ENCODE data around the gene ORM2.

GRCh38 chr9:114356792-114357191, 27.1 kb downstream of the ORM2 start:
- TF ChIP-seq CTCF (conservative IDR thresholded peaks at IDR 0.05; ENCODE audit: low read depth, low read length) (no peak), CHD1 (IDR thresholded peaks at IDR 0.05; ENCODE audit: low read depth, low read length) (no peak), SMC3 (IDR thresholded peaks at IDR 0.05; ENCODE audit: low read depth, low read length) (no peak), MXI1 (IDR thresholded peaks at IDR 0.05; ENCODE audit: borderline replicate concordance, low read depth, low read length) (no peak), ELK1 (IDR thresholded peaks at IDR 0.05; ENCODE audit: borderline replicate concordance, low read depth, low read length) (no peak), USF2 (IDR thresholded peaks at IDR 0.05; ENCODE audit: low read depth, low read length) (no peak), RCOR1 (IDR thresholded peaks at IDR 0.05; ENCODE audit: insufficient replicate concordance, low read length) (no peak), POLR2A (IDR thresholded peaks at IDR 0.05; ENCODE audit: low read depth, low read length) (no peak), RAD21 (IDR thresholded peaks at IDR 0.05; ENCODE audit: low read length) (no peak), MAFK (IDR thresholded peaks at IDR 0.05; ENCODE audit: low read depth, low read length) (no peak), BHLHE40 (IDR thresholded peaks at IDR 0.05; ENCODE audit: low read depth, low read length) (no peak), RFX5 (IDR thresholded peaks at IDR 0.05; ENCODE audit: low read depth, low read length) (no peak), MAZ (IDR thresholded peaks at IDR 0.05; ENCODE audit: borderline replicate concordance, low read depth, low read length) (no peak), CEBPB (IDR thresholded peaks at IDR 0.05; ENCODE audit: low read depth, low read length) (no peak)

Measured in IMR-90 (cell line).